ENCODE results near the gene ACSF3. TPM values are rescaled to one million over a fixed set of nuclear protein-coding genes. Genes with fewer than 3 reads are reported as not detected.
"Not testable (repeated sequence)": the region's sequence is repeated elsewhere in the genome, so short reads cannot be mapped to it uniquely, and the experiment has no call there.

Gene ACSF3
- total RNA-seq, 1 donor from 2014 or later: 41.1 TPM

- no peak for DNase-seq (ENCODE audit: low spot score)
- intact Hi-C loops (cut with DNase I): loop anchor here (10.0 kb wide), 1 partner anchor 420 kb away; no protein-coding TSS in a partner anchor
- ATAC-seq: no peak
Observed at GRCh38 chr16:89164436-89164835, 70.8 kb downstream of the ACSF3 start.

GRCh38 chr16:89164847-89165680, 71.4 kb downstream of the ACSF3 start:
- DNase-seq (ENCODE audit: low spot score): no peak
- intact Hi-C loops (cut with DNase I): loop anchor here (10.0 kb wide), 1 partner anchor 420 kb away; no protein-coding TSS in a partner anchor
- no peak for ATAC-seq

GRCh38 chr16:89165681-89165979, 72.0 kb downstream of the ACSF3 start:
- ATAC-seq; DNase-seq (ENCODE audit: low spot score): not testable (repeated sequence)
- intact Hi-C loops (cut with DNase I): loop anchor here (10.0 kb wide), 1 partner anchor 421 kb away; no protein-coding TSS in a partner anchor

- intact Hi-C loops (cut with DNase I): loop anchor here (10.0 kb wide), 1 partner anchor 422 kb away; no protein-coding TSS in a partner anchor
- peak; percentile 1 for ATAC-seq
- no peak for DNase-seq (ENCODE audit: low spot score)
Observed at GRCh38 chr16:89166696-89167424, 73.2 kb downstream of the ACSF3 start.

DNA sequence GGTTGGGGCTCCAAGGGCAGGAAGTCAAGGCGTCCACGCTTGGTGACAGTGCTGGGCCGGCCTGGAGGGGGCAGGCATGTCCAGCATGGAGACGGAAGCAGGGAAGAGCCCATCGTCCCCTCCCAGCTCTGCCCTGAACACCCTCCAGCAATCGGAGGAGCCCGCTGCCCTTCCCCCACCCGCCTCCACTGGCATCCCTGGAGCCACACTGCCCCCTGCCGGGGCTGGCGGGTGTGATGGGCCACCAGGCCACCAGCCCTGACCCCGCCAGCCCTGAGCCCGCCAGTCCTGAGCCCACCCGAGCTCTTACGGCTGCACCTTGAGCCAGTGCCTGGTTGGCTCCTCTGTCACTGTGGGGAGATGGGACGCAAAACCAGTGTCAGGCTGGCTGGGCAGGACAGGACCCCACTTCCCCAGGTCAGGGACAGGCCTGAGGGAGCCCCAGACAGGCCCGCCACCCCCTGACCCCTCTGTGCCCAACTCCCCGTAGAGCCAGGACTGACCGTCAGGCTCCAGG, 73.8 kb downstream of the ACSF3 start:
- intact Hi-C loops (cut with DNase I): loop anchor here (10.0 kb wide), 1 partner anchor 423 kb away; no protein-coding TSS in a partner anchor
- DNase-seq (ENCODE audit: low spot score) (peak; percentile 89), ATAC-seq (peak; percentile 73)

GRCh38 chr16:89168381-89169189, 74.9 kb downstream of the ACSF3 start:
- DNase-seq (ENCODE audit: low spot score) (no peak), ATAC-seq (no peak)
- intact Hi-C loops (cut with DNase I): loop anchor here (10.0 kb wide), 1 partner anchor 424 kb away; no protein-coding TSS in a partner anchor

DNA sequence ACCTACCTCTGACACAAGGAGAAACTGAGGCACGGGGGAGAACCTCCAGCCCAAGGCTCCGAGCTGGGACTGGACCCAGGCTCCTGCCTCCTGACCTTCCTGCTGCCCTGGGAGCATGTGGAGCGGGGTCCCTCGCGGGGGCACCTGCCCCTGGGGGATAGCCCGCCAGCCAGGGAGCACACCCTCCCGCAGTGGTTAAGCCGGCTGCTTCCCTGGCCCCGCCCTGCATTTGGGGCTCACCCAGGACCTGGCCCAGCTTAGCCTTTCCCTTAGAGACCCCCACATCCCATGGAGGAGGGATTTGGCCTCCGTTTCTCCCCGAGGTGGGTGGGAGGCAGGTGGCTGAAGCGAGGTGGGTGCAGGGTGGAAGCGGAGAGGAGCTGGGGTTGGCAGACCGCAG, 76.1 kb downstream of the ACSF3 start:
- ATAC-seq: no peak
- intact Hi-C loops (cut with DNase I): loop anchor here (10.0 kb wide), 1 partner anchor 425 kb away; no protein-coding TSS in a partner anchor
- no peak for DNase-seq (ENCODE audit: low spot score)

GRCh38 chr16:89170346-89171215, 76.9 kb downstream of the ACSF3 start:
- no peak for ATAC-seq
- intact Hi-C loops (cut with DNase I): no loop called here
- DNase-seq (ENCODE audit: low spot score): no peak

DNA sequence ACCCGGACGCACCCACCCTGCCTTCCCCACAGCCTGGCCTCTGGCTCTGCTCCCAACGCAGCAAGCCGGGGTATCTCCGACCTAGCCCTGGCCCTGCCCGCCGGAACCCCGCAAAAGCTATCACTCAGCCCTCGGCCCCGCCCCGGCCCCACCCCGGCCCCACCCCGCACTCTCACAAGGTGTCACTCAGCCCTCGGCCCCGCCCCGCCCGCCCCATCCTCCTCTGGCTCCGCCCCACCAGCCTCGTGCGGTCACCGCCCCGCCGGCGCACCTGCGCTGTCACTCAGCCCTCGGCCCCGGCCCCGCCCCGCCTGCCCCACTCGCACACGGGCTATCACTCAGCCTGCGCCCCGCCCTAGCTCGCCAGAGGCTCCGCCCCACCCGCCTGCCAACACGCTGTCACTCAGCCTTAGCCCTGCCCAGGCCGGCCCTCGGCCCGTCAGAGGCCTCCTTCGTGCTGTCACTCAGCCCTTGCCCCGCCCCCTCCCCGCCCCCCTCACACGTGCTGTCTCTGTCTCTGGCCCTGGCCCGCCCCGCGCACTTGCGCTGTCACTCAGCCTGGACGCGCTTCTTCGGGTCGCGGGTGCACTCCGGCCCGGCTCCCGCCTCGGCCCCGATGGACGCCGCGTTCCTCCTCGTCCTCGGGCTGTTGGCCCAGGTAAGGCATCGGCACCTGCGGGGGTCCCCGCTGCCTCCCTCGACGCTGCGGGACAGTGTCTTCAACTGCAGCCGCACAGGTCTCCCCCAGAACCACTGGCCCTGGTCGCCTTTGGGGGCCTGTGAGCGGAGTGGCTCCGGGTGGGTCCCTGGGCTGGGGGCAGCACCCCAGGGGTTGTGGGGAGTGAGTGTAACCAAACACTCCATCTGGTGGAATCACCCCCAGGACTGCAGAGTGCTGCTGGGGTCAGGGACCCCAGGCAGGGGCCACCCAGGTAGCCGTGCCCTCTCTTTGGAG, 77.8 kb downstream of the ACSF3 start, which contains the start of gene CDH15:
Gene CDH15 (plus strand): TSS at position 533 of the 955 bp plus-strand sequence. CDS start 84 bp downstream, at position 617.
- intact Hi-C loops (cut with DNase I): no loop called here

DNA sequence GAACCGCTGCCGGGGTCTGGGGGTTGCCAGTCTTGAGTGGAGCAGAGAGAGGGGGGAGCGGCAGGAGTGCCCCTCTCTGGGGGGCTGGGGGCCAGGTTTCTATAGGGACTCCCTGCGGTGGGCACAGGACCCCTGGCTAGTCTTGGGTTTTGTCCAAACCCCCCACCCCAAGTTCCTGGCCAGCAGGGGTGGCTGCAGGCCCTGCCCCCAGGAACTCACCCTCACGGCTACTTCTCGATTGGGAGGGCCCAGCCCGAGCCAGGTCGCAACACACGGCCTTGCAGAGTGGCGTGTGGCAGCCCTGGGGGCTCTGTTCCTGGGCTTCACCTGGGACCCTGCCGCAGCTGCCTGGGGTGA, 78.5 kb downstream of the ACSF3 start:
- intact Hi-C loops (cut with DNase I): no loop called here
- ATAC-seq: no peak
- no peak for DNase-seq (ENCODE audit: low spot score)

More for the DNA sequence above, 77.8 kb downstream of the ACSF3 start, which contains the start of gene CDH15:
- peak; percentile 90 for DNase-seq (ENCODE audit: low spot score)
- peak; percentile 88 for ATAC-seq

GRCh38 chr16:89172528-89173173, 79.0 kb downstream of the ACSF3 start:
- no peak for DNase-seq (ENCODE audit: low spot score)
- no peak for ATAC-seq
- intact Hi-C loops (cut with DNase I): no loop called here

DNA sequence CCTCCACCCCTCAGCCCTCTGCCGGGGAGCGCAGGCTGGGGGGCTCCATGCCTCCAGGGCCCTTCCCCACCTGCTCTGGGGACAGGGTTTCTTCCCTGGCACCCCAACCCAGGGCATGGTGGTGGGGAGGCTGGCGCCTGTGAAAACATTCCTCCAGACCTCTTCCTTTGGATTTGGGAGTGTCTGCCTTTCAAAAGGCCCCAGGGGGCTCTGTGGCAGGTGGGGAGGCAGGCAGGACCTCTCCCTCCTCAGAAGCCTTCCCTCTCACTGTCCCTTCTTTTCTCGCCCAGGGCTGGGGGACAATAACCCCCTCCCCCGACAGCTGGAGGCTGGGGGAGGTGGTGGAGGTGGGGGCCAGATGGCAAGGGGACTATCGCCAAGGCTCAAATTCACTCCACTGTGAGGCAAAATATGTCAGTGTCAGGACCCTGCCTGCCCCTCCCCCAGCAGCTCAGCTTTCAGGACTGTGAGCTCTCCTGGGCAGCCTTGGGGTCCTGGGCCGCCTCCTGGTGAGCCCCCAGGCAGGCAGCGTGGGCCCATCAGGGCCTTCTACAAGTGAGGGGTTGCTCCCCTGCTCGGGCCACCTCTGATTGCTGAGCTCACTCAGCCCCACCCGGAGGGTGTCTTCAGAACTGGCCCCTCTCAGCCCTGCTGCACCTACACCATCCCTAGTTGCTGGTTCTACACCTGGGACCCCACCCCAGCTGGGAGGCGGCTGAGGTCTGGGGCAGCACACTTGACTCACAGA, 79.7 kb downstream of the ACSF3 start:
- DNase-seq (ENCODE audit: low spot score) (no peak), ATAC-seq (no peak)
- intact Hi-C loops (cut with DNase I): no loop called here

- intact Hi-C loops (cut with DNase I): no loop called here
- ATAC-seq (no peak), DNase-seq (ENCODE audit: low spot score) (no peak)
Observed at GRCh38 chr16:89174055-89174827, 80.6 kb downstream of the ACSF3 start.

GRCh38 chr16:89174877-89175276, 81.2 kb downstream of the ACSF3 start:
- intact Hi-C loops (cut with DNase I): no loop called here
- no peak for DNase-seq (ENCODE audit: low spot score)
- ATAC-seq: peak; percentile 25

Measured in sciatic nerve (tissue), 2 donors.